HG02970 (cell line): ENCODE results near the gene IRF5.
"Not testable (repeated sequence)": the region's sequence is repeated elsewhere in the genome, so short reads cannot be mapped to it uniquely, and the experiment has no call there.

Experiments used
- ATAC-seq: cut with Tn5 transposase; IDR thresholded peaks from one replicate; pipeline ENCODE4 v1.9.1; 2021; ENCODE audit warnings: mild to moderate bottlenecking, moderate library complexity, moderate number of reproducible peaks; ENCODE audit not compliant: unreplicated experiment, low FRiP score

The IRF5 gene

GRCh38 chr7:128954830-128955802 is 17.4 kb downstream of the IRF5 start:
- ATAC-seq, result peak; percentile 49

- no peak for ATAC-seq
Observed at GRCh38 chr7:128955981-128956380, 18.3 kb downstream of the IRF5 start.

DNA sequence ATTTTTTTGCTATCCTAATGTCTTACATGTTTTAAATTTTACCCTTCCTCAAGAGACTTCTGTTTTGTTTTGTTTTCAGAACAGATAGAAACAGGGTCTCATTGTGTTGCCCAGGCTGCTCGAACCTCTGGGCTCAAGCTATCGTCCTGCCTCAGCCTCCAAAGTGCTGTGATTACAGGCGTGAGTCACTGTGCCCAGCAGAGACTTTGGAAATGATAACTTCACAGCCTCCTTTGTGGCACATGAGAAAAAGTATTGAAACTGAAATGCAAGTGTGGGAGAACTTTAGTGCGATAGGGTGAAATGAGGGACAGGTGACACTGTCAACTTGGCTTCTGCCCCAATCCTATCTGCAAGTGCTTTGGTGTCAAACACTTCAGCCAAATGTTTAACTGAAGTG is 21.6 kb downstream of the IRF5 start:
- no peak for ATAC-seq

DNA sequence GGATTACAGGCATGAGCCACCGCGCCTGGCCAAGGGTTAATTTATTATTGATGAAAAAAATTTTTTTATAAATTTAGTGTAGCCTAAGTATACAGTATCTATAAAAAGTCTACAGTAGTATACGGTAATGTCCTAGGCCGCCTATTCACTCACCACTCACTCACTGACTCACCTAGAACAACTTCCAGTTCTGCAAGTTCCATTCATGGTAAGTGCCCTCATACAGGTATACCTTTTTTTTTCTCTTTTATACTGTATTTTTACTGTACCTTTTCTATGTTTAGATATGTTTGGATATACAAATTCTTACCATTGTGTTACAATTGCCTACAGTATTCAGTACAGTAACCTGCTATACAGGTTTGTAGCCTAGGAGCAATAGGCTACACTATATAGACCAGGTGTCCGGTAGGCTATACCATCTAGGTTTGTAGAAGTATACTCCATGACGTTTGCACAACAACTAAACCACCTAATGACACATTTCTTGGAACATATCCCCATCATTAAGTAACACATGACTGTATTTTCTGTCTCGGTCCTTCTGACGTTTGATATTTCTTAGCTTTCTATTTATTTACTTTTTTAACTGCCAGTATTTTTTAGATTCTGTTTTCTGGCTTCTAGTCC is 23.4 kb downstream of the IRF5 start:
- no peak for ATAC-seq

DNA sequence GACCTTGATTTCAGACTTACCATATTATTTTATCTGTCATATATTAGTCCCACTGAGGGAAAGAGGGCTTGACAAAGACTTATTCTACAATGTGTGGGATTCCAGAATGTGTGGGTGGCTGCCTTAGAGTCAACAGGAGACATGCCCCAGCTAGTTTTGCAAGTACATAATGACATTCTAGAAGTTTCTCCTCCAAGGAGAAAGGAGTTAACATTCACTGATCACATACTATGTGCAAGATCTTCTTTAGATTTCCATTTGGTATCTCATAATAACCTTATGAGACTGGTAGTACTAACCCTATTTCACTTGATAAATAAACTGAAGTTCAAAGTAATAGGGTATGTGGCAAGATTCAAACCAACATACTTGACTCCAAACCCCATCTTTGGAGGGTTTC is 25.2 kb downstream of the IRF5 start:
- peak; percentile 25 for ATAC-seq

DNA sequence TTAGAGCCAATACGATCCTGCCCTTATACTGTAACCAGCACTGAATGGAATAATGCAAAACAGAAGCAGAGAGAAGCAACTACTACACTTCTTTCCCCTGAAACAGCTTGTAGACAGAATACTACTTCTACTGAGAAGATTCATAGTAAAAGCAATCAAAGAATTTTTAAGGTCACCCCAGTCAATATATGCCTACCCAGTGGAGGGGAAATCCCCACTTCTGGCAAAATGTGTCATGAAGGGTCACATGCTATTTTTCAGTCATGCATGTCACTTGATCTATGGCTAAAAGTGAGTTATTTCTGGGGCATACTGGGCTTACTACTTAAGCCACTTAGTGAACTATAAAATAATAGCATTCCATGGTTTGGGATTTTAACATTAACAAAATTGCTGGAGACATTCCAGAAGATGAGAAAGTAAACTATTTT is 25.6 kb downstream of the IRF5 start:
- peak; percentile 79 for ATAC-seq

DNA sequence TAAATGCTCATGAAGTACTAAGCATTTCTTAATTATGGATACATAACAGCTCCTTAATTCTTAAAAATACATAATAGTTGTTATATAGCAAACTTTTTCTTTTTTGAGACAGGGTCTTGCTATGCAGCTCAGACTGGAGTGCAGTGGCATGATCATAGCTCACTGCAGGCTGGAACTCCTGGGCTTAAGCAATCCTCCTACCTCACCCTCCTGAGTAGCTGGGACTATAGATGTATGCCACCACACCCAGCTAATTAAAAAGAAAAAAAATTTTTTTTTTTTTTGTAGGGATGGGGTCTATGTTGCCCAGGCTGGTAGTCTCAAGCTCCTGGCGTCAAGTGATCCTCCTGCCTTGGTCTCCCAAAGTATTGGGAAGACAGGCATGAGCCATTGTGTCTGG is 30.9 kb downstream of the IRF5 start:
- ATAC-seq, result no peak

GRCh38 chr7:128974241-128974934 is 36.7 kb downstream of the IRF5 start:
- ATAC-seq, result no peak

DNA sequence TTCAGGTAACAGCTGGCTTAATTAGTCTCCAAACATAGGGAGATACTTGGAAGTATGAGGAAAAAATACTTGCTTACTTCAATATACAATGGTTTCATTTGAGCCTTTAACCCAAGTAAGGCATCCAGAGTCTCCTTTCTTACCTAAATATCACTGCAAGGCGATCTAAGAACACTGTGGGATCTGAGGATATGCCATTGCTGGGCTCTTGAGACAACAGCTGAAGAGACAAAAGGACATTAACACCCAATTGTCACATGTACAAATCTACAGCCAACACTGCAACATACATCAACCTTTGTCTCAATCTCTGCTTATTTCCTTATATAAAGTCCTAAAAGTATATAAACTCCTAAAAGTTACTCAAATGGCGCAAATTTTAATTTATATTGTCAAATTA is 44.4 kb downstream of the IRF5 start:
- no peak for ATAC-seq

- ATAC-seq, result no peak
Observed at GRCh38 chr7:128985660-128986059, 47.9 kb downstream of the IRF5 start.

DNA sequence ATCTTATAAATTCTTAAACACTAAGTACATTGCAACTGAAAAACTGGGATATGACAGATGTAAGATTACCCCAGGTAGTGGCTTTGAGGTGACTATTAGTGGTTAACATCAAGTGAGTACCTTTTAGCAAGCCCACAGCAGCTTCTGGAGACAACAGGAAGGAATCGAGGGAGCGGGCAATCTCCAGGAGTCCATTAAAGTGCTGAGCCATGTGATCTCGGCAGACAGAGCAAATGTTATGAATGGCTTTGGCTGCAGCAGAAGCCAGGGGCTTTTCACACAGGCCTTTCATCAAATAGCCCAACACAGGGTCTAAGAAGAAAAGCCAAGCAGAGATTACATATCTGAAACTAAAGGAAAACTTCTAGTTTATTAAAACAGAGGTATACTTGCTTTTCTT is 48.9 kb downstream of the IRF5 start:
- ATAC-seq, result no peak

- no peak for ATAC-seq
Observed at GRCh38 chr7:128988372-128988771, 50.6 kb downstream of the IRF5 start.

DNA sequence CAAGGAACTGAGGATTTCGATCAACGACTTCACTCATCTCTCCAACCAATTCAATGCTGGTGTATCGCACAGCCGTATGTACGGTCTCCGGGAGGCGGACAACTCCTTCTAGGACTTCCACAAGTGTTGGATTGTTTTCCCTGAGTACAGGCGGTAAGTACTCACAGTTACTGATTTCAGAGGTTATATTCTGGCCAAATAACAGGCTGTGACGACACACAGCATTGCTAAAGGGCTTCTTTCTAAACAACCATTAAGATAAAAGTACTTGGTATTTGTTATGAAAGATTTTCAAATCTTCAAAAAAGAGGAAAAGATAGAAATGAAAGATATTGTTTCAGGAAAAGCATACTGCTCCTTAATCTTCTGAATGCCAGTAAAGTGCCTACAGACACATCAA is 52.2 kb downstream of the IRF5 start:
- no peak for ATAC-seq

DNA sequence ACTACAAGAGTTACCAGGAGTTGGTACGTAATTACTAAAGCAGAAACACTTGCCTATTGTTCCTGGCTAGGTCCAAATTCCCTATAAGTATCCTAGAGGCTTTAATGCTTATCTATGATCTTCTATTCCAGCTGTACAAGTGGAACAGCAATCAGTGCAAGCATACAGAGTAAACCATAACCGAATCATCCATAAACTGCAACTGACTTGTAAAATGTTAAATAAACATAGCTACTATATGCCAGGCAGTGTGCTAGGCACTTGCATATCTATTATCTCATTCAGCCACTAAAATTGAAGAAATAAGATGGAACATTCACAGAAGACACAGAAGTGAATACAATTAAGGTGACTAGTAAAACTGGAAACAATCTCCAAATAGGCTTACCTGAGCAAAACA is 55.7 kb downstream of the IRF5 start:
- ATAC-seq, result no peak

GRCh38 chr7:128994560-128994959 is 56.8 kb downstream of the IRF5 start:
- ATAC-seq, result not testable (repeated sequence)

- no peak for ATAC-seq
Observed at GRCh38 chr7:128997181-128997580, 59.5 kb downstream of the IRF5 start.
